ENCODE measurements around the gene FBXO42.

DNA sequence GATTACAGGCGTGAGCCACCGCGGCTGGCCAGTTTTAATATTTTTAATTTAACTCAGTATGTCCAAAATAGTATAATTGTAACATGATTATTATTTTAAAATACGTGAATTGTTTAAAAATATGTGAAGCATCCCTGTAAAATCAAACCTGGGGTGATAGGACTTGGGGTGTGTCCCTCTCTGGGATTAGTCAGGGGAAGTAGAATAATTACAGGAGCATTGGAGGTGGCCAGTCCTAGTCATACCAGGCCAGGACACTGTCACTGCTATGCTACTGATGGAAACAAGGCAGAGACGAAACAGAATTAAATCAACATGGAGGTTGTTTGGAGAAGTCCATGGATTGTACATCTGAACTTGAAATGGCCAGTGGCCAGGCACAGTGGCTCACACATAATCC lies 31.6 kb upstream of the FBXO42 start:
- TF ChIP-seq, protein P1, sequence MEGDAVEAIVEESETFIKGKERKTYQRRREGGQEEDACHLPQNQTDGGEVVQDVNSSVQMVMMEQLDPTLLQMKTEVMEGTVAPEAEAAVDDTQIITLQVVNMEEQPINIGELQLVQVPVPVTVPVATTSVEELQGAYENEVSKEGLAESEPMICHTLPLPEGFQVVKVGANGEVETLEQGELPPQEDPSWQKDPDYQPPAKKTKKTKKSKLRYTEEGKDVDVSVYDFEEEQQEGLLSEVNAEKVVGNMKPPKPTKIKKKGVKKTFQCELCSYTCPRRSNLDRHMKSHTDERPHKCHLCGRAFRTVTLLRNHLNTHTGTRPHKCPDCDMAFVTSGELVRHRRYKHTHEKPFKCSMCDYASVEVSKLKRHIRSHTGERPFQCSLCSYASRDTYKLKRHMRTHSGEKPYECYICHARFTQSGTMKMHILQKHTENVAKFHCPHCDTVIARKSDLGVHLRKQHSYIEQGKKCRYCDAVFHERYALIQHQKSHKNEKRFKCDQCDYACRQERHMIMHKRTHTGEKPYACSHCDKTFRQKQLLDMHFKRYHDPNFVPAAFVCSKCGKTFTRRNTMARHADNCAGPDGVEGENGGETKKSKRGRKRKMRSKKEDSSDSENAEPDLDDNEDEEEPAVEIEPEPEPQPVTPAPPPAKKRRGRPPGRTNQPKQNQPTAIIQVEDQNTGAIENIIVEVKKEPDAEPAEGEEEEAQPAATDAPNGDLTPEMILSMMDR (conservative IDR thresholded peaks at IDR 0.05): no peak
- no peak for TF ChIP-seq EZH2 (IDR thresholded peaks at IDR 0.05; ENCODE audit: low read depth)

Measured in PC-9 (cell line).